HG03196 (cell line): ENCODE data around the gene LRIG1.
A peak's percentile ranks its signal among the peaks of the same experiment; 100 is the strongest.

Experiments used
- ATAC-seq: cut with Tn5 transposase; IDR thresholded peaks from one replicate; pipeline ENCODE4 v1.9.1; 2021; ENCODE audit not compliant: unreplicated experiment

Gene LRIG1

DNA sequence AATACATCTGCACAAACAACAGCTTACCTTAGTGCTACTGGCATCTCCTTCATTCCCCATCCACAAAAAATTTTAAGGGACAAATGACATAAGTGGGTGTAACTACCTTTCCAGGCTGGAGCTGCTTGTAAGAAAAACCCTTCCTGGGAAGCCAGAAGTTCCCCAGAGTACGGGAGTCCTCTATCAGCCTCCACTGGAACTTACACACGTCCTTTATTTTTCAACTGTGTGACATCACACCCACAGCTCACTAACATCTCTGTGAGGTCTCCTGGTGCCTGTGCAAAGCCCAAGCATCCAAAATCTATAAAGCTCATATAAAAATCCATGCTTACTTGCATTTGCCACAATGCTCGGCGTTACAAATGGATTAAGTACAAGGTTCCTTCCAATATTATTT is 27.6 kb downstream of the LRIG1 start:
- ATAC-seq, result no peak

GRCh38 chr3:66472313-66473134 is 28.3 kb downstream of the LRIG1 start:
- ATAC-seq, result peak; percentile 78

GRCh38 chr3:66470956-66471686 is 29.7 kb downstream of the LRIG1 start:
- ATAC-seq, result no peak

GRCh38 chr3:66470285-66470684 is 30.5 kb downstream of the LRIG1 start:
- no peak for ATAC-seq

DNA sequence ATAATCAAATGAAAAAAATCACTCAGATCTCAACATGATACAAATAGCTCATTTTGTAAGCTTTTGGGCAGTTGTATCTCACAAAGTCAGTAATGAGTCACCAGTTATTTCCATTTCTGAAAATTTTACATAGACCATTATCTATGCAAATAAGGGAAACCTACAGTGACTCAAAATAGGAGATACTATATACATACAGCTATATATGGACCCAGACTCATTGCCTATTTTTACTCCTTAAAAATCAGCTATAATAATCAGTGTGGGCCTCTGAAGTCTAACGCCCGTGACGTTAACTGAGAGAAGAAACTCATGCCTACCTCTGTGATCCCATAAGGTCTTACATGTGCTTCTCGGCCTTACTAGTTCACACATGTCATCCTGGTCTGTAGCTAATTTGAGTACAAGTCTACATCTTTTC is 31.6 kb downstream of the LRIG1 start:
- peak; percentile 61 for ATAC-seq

DNA sequence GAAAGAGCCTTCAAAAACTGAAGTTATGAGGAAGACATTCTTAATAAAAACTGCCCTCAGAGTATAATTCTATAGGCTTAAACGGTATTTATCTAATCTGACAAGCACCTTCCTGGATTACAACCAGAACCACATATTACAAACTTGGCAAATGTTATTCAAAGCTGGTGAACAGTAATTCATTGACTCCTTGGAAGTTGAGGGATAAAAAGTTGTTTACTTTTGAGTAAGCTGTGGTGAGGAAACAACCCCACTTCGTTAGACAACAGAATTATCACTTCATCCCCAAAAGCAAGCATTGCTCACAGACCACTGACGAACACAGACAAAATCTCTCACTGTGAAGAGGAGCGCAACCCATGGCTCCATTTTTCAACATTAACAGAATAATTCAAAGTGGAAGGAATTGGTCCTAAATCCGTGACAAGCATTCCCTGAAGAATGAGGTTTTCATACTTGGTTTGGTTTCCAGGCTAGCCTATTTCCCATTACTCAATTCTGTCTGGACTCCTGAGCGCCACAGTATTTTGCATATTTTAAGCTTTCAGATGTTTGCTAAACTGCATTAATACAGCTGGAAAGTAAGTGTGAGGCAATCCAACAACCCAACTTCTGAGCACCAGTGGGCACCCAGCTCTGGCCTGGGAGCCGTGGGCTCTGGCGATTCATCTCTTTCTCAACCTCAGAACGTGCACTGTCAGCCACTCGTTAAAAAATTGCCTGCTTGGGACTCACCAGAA is 32.7 kb downstream of the LRIG1 start:
- no peak for ATAC-seq

DNA sequence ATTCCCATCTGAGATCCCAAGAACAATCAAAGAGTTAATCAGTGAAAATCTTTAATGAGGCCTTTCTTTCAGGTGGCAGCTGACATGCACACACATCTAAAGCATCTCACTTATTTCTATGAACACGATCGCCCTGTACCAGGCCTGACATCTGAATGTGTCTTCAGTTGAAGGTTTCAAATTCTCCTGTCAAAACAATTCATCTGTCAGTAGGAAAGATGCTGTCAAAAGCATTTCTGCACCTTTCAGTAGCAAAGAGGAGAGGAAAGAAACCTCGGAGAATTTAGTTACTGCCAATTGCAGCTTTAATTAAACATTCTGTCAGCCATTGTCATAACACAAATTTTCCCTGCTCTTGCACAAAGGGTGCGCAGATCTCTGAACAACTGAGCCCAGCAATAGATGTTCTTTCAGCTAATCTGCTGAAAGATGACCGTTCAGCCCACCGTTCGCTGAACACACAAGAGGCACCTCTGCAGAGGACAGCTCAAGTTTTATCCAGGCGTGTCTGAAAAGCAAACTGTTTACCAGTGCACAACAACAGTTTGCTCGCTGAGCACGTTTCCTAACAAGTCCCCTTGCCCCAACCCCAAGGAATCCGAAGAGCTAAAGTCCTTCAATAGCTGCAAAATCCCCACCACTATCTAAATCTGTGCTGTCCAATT is 34.1 kb downstream of the LRIG1 start:
- ATAC-seq, result no peak

DNA sequence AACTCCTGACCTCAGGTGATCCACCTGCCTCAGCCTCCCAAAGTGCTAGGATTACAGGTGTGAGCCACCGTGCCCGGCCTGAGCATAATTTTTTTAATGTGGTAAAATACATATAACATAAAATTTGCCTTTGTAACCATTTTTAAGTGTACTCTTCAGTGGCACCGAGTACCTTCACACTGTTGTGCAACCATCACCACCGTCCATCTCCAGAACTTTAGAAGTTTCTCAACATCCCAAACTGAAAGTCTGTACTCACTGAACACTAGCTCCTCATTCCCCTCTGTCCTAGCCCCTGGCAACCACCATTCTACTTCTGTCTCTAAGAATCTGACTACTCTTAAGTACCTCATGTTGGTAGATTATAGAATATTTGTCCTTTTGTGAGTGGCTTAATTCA is 35.2 kb downstream of the LRIG1 start:
- no peak for ATAC-seq

GRCh38 chr3:66465034-66465433 is 35.8 kb downstream of the LRIG1 start:
- ATAC-seq, result no peak

GRCh38 chr3:66464512-66464894 is 36.3 kb downstream of the LRIG1 start:
- no peak for ATAC-seq

DNA sequence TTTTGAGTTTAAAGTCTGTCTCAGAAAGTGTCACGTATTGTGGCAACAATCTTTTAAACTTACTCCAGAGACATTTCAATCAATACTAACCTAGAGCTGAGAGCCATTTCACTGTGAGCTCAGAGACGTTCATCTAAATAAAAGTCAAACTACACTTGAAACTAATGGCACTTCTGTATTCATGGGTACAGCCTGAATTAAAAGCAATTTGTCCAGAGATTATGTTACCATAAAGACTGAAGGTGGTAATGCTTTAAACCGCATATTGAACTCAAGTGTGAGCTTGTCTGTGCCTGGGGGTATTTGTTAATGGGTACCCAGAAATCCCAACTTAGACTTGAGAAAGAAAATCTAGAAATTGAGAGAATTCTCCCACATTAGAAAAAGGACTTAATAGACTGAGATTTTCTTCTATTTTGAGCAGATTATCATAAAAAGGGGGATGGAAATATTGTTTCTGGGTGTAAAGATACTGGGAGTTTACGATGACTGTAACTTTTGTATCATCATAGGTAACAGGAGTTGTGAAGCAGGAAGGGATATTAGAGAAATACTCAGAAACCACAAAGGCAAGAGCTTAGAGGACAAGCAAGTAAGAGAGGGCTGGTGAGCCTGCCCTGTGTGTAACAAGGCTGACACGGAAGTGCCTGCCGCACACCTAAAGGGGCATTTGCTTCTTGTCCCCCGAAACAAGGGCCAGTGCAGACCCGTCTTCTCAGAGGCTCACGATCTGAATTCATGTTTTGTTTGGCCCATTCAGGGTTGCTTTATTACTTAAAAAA is 36.9 kb downstream of the LRIG1 start:
- no peak for ATAC-seq

GRCh38 chr3:66463054-66463631 is 37.7 kb downstream of the LRIG1 start:
- ATAC-seq, result no peak

- ATAC-seq, result no peak
Observed at GRCh38 chr3:66457252-66457651, 43.6 kb downstream of the LRIG1 start.

GRCh38 chr3:66456711-66457173 is 44.1 kb downstream of the LRIG1 start:
- ATAC-seq, result no peak

GRCh38 chr3:66454464-66454859 is 46.4 kb downstream of the LRIG1 start:
- no peak for ATAC-seq

DNA sequence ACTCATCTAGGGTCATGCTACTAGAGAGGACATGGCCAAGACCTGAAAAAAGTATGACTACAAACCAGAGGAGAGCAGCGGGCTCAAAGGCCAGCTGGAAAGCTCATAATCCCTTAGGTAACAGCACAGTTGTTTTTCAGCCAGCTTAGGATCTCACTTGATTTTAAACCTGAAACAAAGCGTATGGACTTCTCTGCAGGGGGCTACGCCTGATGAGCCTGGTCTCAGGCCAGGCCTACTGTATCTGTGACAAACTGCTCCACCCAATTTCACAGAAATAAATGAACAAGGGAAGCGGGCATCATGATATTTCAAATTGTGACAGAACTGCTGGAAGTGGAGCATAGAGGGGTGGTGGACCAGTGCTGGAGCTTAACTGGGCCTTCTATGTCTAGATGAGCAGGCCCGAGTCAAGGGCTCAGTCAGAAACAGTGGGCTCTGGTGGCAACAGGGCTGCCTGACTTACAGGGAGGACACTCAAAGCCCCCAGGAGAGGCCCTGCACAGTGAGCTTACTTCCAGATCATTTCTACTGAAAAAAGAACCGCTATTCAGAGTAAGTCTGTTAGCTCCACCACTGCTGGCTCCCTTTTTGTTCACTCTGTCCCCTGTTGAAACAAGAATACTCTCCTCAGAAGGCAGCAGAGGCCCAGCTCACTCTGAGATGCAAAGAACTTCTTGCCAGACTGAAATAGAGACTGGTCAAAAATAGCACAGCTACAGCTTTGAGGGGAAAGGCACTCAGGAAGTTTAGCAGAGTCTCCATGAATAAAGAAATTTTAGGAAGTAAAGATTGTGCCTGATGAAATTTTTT is 47.0 kb downstream of the LRIG1 start:
- ATAC-seq, result no peak

DNA sequence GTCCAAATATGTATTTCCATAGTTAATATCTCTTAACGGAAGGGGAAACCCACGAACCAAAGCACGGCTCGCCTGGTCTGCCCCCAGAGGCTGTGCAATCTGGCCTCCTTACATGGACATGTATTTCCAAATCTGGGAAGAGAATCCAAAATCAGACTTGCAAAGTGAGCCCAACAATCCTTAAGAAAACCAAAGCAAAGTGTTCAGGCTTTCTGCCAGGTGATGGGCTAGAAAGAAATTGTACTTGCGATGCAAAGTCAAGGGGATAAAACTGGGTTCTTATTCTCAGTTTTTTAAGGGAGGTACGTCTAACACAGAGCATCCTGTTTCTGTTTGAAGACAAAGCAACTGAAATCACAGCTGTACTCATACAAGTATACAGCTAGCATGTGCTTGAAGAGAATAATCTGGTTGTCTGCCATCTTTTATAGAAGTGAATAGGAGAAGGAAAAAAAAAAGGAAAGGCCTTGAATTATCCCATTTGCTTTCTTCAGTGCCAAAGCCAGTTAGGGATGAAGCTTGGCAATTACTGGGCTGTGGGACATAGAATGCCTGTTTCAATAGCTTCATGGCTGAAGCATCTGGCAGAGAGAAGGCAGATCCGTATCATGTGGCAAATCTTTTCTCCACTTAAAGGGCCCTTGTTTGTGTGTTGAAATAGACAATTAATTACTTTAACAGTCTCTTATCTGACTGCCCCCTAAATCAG is 48.4 kb downstream of the LRIG1 start:
- ATAC-seq, result no peak

DNA sequence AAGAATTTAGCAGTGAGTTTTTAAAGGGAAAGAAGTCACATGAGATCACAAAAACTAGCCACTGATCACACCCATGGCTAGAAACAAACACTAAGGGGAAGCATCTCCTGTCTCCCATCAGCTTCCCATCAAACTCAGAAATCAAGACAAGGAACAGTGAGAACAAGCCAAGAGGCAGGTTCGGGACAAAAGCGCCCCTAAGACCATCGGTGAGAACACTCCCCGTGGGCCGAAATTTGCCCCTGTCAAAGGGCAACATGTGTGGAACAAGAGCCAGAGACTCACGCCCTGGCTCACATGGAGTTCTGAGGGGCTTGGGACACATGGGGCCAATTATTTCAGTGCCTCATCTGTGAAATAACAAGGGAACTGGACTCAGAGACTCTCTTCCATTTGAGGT is 49.1 kb downstream of the LRIG1 start:
- ATAC-seq, result no peak
